Lower leg skin (tissue), 4 donors: ENCODE results near the gene NR2F1-AS1. TPM values are rescaled to one million over a fixed set of nuclear protein-coding genes. Genes with fewer than 3 reads are reported as not detected.

Experiments used
- DNase-seq, 2 donors: peaks; one replicate each; pipeline ENCODE4 v3.0.0-alpha.2; 2019; ENCODE audit warnings: low spot score in 2 of 2
- H3K4me3 ChIP-seq: fragments of 200-600 bp; sonication (generic); 2 replicates; pipeline ENCODE4 v1.5.1; 2017; ENCODE audit warnings: mild to moderate bottlenecking, low read depth; ENCODE audit not compliant: poor library complexity, severe bottlenecking
- POLR2A ChIP-seq, 2 donors: fragments of 450-650 bp; IDR thresholded peaks; one replicate each; pipeline ENCODE4 v1.6.1; 2016 to 2017; ENCODE audit warnings: antibody characterized with exemption in 2 of 2, mild to moderate bottlenecking in 1 of 2, moderate library complexity in 1 of 2
- WGBS, 2 donors: methylation state at CpG; one replicate each; pipeline ENCODE4 v1.1.5; 2018; 5-methylcytosine and 5-hydroxymethylcytosine counted together
- intact Hi-C: fragments of 100-400 bp; cut with DNase I; formaldehyde crosslinking; loops from one replicate; pipeline ENCODE4 v1.15.0; 2023; ENCODE audit warnings: low total_unique reads
- total RNA-seq, 4 donors: library from RNA; depleted of rRNA; stranded (reverse); fragments of >200 nt; gene quantifications; one replicate each; pipeline ENCODE4 v1.1.0, GENCODE V29; 2016
- TF ChIP-seq, protein P1 (sequence below), 3 donors: fragments of 450-650 bp; IDR thresholded peaks; one replicate each; pipeline ENCODE4 v1.5.1; 2016; ENCODE audit warnings: antibody characterized with exemption in 3 of 3, mild to moderate bottlenecking in 3 of 3, moderate library complexity in 2 of 3

Gene NR2F1-AS1
- total RNA-seq, 4 donors from 2014 or later = 0.30 to 1.7 (median 1.0) TPM; not detected in 1

- TF ChIP-seq, protein P1, sequence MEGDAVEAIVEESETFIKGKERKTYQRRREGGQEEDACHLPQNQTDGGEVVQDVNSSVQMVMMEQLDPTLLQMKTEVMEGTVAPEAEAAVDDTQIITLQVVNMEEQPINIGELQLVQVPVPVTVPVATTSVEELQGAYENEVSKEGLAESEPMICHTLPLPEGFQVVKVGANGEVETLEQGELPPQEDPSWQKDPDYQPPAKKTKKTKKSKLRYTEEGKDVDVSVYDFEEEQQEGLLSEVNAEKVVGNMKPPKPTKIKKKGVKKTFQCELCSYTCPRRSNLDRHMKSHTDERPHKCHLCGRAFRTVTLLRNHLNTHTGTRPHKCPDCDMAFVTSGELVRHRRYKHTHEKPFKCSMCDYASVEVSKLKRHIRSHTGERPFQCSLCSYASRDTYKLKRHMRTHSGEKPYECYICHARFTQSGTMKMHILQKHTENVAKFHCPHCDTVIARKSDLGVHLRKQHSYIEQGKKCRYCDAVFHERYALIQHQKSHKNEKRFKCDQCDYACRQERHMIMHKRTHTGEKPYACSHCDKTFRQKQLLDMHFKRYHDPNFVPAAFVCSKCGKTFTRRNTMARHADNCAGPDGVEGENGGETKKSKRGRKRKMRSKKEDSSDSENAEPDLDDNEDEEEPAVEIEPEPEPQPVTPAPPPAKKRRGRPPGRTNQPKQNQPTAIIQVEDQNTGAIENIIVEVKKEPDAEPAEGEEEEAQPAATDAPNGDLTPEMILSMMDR (IDR thresholded peaks at IDR 0.05) = no peak
- no peak for TF ChIP-seq POLR2A (IDR thresholded peaks at IDR 0.05)
- intact Hi-C loops = no loop called here
- DNase-seq = no peak
Measured at GRCh38 chr5:93409691-93410090, 171.3 kb downstream of the NR2F1-AS1 start.

GRCh38 chr5:93407454-93407853 lies 173.6 kb downstream of the NR2F1-AS1 start:
- H3K4me3 ChIP-seq = no peak overlapping the region
- WGBS, 2 donors = 74 to 82% methylated on average over 6 of the region's 6 CpGs
- intact Hi-C loops = no loop called here
- TF ChIP-seq, protein P1 (IDR thresholded peaks at IDR 0.05) = no peak
- TF ChIP-seq POLR2A (IDR thresholded peaks at IDR 0.05) = no peak
- DNase-seq = no peak

More at GRCh38 chr5:93409691-93410090, 171.3 kb downstream of the NR2F1-AS1 start:
- no peak overlapping the region for H3K4me3 ChIP-seq

DNA sequence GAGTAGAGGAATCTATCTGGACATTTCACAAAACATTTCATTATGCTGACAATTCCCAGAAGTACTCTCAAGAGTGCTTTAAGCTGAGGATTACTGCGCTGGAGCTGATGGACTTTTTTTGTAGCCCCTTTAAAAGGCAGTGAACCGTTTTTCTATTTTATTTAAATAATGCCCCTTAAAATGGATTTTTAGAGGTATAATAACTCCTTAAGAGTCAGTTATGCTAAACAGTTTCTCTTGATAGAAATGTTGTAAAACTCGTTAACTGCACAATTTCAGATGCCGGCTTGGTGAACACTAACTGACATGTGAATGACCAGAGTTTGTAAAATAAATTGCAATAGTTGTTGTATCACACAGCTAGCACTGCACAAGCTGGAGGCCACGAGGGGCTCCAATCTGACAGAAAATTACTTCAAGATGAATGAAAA lies 174.0 kb downstream of the NR2F1-AS1 start:
- intact Hi-C loops = no loop called here
- 65 to 67% methylated on average over 5 of the region's 5 CpGs for WGBS, 2 donors
- no peak for TF ChIP-seq POLR2A (IDR thresholded peaks at IDR 0.05)
- TF ChIP-seq, protein P1 (IDR thresholded peaks at IDR 0.05) = no peak
- DNase-seq = no peak
- no peak overlapping the region for H3K4me3 ChIP-seq

- no peak overlapping the region for H3K4me3 ChIP-seq
- no peak for DNase-seq
- TF ChIP-seq, protein P1 (IDR thresholded peaks at IDR 0.05) = no peak
- TF ChIP-seq POLR2A (IDR thresholded peaks at IDR 0.05) = no peak
- 52 to 53% methylated on average over 1 of the region's 1 CpG for WGBS, 2 donors
- intact Hi-C loops = no loop called here
Measured at GRCh38 chr5:93404246-93404645, 176.8 kb downstream of the NR2F1-AS1 start.

GRCh38 chr5:93403141-93403928 lies 177.7 kb downstream of the NR2F1-AS1 start:
- 75 to 85% methylated on average over 2 of the region's 2 CpGs for WGBS, 2 donors
- no peak for DNase-seq
- TF ChIP-seq, protein P1 (IDR thresholded peaks at IDR 0.05) = no peak
- TF ChIP-seq POLR2A (IDR thresholded peaks at IDR 0.05) = no peak
- H3K4me3 ChIP-seq = no peak overlapping the region
- intact Hi-C loops = no loop called here
